NCI-H748 (cell line): ENCODE data around the gene CCR5.
"Not testable (repeated sequence)": the region's sequence is repeated elsewhere in the genome, so short reads cannot be mapped to it uniquely, and the experiment has no call there.

Source experiments
- DNase-seq: peaks from one replicate; lab custom pipeline; 2025; ENCODE audit not compliant: unreplicated experiment; lab: John Stamatoyannopoulos, UW

Gene CCR5

DNA sequence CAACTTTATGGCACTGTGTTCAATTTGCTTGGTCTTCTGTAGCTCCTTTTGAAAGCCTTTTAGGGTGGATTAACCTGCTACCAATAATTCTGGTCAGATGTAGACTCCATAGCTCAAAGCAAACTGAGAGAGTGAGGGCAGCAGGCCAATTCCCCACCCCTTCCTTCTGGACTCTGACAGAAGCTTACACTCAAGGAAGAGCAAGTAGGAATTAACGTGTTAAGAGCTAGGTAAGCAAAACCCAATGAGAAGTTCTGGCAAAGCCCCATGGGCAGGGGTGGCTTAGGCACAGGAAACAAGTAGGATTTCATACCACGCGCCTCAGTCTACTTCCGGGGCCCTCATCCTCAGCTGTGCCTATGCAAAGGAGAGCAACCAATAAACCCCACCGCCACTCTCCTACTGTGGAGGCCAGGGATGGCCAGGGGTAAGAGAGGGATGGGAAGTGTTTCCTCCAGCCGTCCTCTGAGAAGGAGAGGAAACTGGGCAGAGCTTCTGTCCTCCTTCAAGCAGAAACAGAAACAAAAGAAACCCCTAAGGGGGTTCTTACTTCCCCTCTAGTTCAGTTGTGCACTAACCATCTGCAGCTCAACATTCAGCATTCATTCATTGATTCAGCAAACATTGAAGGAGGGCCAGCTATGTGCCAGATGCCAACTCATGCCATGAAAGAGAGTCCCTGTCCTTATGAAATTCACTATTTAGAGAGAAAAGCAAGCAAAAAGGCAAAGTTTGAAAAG, 12.6 kb downstream of the CCR5 start:
- no peak for DNase-seq

DNA sequence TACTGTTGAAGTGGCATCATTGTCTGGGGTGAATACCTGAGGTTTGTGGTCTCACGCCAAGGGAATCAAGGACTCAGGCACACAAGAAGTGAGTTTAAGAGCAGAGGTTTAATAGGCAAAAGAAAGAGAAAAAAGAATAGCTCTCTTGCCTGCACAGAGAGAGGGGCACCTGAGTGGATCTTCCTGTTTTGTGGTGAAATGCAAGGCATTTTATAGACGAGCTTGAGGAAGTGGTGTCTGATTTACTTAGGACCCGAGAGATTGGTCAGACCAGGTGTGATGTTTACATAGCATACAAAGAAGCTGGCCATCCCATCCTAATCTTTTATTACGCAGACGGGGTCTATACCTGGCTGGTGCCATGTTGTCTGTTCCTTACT, 13.2 kb downstream of the CCR5 start:
- DNase-seq = peak; percentile 18

DNA sequence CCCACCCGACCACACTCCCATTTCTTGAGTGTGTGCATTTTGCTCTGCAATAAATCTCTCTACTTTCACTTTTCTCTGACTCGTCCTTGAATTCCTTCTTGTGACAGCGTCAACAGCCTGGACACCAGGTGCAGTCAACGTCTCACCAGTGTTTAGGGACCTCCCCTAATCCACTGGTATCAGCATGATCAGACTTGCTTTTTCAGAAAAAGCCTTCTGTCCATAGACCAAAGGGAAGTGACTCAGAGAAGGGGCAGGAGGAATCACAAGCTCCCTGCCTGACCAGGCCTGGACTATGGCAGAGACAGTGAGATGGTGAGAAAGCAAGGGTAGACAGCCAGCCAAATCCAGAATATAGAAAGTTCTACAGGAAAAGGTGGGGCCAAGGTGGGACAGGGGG, 15.5 kb downstream of the CCR5 start:
- peak; percentile 8 for DNase-seq

DNA sequence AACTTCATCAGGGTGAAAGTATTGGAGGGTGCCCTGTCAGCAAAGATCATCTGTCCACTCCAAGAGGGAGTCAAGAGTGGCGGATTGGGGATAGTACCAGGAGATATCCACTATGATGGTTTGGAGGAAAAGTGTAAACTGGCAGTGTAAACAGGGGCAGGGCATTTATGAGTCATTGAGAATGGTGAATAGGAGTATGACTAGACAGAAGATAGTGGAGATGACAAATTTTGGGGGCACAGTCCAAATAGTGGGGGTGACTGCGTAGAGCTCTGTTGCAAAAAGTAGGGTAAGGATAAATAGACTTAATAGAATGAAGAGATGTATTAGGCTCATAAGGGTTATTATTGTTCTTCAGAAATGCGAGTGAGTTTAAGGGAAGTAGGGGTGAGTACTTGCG, 18.1 kb downstream of the CCR5 start:
- DNase-seq = not testable (repeated sequence)

DNA sequence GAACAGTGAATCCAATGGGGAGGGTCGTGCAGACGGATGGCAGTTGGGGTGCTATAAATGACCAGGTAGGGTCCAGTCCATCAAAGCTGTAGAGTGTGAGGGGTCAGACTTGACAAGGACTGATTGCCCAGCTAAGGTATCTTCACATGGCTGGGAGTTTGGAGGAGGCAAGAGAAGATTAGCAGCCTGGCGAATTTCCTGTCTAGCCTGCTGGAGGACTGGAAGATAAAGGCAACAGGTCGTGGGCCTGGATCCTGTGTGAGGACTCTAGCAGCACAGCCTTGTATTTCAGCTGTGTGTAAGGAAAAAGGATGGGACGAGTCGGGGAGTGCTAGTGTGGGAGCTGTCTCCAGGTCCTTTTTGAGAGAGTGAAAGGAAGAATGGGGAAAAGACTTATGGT, 18.6 kb downstream of the CCR5 start:
- no peak for DNase-seq

DNA sequence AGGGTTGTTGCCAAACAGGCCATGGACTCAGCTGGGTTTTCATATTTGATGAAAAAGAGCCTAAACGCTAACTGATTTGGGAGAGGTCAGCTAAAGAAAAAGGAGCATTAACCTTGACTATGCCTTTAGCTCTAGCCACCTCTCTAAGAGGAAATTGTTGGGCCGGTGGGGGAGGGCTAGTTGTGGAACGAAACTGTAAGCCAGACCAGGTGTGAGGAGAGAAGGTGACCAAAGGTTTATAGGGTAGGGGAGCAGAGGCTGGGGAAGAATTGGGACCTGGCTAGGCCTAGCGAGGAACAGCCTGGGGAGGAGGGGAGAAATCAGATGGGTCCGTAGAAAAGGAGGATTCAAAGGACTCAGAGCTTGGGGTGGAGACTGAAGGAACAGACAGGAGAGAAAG, 20.8 kb downstream of the CCR5 start:
- not testable (repeated sequence) for DNase-seq

DNA sequence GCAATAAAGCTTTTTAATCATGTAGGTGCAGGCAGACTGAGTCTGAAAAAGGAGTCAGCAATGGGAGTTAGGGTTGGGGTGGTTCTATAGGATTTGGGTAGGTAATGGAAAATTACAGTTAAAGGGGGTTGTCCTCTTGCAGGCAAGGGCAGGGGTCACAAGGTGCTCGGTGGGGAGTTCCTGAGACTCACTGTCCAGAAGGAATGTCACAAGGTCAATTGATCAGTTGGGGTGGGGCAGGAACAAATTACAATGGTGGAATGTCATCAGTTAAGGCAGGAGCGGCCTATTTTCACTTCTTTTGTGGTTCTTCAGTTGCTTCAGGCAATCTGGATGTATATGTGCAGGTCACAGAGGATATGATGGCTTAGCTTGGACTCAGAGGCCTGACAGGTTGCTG, 22.3 kb downstream of the CCR5 start:
- DNase-seq = no peak

DNA sequence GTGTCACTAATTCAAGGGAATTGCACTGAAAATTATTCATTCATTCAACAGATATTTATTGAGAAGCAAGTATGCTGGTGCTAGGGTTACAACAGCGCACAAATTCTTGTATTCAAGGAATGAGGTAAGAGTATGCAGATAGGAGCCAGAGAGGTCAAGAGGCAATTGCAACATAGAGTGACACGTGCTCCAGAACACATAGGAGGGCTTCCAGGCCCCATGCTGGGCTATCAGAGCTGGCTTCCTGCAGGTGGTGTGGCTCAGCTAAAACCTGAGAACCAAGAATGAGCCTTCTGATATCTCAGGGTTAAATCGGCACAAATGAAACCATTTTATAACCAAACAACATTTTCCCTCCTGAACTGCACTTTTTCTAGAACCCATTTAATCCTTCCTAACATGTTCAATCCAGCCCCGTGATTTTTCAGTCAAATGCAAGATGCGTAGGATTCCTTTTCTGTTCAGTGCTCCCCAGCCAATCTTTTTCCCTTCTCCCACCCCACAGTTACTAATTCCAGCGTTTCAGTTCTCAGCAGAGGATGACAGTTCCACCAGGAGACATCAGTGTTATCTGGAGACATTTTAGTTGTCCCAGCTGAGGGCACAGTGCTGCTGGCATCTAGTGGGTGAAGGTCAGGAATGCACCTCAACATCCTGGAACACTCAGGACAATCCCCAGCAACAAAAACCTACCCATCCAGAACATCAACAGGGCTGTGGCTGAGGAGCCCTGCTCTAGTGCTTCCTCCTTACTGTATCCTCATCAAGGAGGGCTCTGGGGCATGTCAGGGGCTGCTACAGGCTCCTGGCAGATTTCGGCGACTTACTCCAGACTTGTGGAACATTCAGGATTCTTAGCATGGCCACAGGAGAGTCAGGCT, 23.0 kb downstream of the CCR5 start:
- DNase-seq = no peak

DNA sequence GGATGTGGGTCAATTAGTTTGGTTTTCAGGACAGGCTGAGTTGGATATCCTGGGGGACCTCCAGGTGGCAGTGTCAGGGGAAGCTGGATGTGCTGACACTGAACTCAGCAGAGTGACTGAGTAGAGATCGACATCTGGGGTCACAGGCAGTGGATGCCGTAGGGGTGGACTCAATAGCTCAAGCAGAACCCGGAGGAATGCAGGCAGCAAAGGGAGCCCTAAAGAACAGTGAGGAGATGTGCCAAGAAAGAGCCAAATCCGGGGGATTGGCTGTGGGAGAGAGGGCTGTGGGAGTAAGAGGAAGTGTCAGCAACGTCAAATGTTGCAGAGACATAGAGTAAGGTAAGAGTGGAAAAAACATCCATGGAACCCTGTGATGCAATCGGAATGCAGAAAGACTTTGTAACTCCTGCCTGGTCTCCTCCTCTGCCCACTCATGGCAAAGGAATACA, 24.5 kb downstream of the CCR5 start:
- no peak for DNase-seq

DNA sequence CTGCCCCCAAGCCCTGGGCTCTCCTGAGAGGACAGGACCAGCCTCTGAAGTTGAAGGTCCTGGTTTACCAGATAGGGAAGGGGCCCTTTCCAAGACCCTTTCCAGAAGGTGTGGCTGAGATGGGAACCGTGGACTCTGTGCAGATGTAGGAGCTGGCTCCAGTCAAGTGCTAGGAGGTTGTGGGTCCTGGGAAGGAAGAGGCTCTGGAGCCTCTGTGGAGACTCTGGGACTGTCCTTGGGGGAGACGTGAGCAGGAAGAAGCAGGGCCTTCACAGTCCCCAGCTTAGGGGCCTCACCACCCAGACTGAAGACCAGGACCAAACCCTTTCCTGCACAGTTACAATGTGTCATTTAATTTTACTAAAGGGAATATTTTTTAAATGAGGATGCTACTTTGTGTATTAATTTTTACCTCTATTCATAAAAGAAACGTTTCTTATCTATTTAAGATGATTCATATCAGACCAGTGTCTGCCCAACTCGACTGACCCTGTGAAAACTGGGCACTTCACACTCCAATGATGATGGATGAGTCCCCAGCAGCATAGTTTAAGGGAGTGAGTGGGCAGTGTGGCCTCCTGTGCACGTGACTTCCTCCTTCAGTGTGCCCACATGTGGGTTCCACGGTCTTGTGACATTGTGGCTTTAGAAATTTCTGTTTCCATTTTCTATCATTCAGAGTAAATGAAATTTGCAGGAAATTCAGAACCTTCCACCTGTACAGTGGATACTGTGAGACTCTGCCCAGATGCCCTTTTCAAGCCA, 25.2 kb downstream of the CCR5 start:
- DNase-seq = no peak

DNA sequence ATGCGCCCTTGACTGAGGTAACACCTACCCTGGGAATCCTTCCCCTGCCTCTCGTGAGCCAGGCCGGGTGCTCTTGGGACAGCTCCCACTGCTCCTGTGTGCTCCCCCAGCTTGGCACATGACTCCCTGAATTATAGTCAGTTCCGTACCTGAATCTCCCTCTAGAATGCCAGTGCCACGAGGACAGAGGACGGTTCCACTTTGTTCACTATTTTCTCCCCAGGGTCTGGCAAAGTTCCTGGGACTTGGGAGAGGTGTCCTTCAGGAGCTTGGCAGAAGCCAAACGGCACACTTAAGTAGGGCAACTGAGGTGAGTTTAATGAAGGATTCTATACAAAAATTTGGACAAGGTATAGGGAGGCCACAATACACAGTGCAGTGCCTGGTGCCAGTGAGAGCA, 26.4 kb downstream of the CCR5 start:
- no peak for DNase-seq

DNA sequence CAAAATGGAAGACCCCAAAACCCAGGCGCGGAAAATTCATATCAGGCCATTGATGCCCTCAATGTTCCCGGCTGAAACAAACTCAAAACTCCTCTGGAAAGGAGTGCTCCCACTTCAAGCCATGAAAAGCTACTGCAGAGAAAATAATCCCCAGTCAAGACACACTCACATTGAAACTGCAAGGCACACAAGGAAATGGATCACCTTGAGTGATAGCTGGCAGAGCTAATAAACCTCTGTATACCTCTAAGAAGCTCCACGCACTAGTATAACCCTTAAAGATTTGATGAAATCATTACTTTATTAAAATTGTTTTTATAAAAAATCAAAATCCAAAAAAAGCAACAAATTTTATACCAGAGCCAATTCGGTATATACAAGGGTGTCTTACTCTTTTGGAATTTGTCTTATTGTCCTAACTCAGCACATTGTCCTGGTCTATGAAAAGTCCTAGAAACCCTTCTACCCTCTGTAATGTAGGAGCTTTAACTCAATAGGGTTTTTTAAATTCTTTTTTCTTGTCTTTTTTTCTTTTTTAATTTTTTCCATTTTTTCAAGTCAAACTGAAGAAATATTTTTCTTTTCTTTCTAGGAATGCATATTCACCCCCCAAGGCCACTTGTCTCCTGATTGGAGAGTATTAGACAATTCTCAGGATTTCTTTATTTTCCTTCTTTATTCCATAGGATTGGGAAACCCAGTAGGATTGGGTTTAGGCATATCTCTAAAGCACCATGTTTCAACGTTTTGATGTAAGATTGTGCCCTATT, 27.6 kb downstream of the CCR5 start:
- no peak for DNase-seq

DNA sequence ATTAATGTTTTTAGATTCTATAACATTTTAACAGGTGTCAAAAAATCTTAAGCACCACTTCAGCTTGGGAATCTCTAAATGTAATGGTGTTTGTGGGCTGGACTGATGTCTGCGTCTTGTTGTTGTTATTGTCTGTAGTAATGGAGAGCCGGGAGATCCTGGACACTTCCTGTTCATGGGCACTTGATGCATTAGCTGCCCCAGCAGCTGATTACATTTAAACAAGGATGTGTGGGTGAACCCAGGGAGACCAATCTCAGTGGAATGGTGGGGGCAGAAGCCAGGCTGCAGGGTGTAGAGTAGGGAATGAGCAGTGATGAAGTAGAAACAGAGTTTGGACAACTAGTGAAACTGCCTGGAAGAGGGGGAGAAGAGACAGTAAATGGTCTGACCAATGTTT, 28.4 kb downstream of the CCR5 start:
- no peak for DNase-seq

DNA sequence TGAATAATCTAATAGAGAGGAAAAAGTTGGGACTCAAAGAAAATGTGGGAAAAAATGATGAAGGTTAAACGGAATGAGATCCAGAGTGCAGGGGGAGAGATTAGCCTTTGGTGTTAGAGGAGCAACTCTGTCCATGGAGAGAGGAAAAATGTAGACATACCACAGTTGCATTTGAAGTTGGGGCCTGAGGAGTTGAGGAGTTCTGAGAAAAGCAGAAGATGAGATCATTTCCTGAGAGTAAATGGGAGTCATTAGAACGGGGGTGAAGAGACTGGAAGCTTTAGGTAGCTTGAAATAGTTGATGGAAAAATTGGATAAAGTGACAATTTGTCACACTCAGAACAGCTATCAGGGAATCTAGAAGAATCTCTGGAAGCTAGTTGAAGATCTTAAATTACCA, 28.8 kb downstream of the CCR5 start:
- no peak for DNase-seq

DNA sequence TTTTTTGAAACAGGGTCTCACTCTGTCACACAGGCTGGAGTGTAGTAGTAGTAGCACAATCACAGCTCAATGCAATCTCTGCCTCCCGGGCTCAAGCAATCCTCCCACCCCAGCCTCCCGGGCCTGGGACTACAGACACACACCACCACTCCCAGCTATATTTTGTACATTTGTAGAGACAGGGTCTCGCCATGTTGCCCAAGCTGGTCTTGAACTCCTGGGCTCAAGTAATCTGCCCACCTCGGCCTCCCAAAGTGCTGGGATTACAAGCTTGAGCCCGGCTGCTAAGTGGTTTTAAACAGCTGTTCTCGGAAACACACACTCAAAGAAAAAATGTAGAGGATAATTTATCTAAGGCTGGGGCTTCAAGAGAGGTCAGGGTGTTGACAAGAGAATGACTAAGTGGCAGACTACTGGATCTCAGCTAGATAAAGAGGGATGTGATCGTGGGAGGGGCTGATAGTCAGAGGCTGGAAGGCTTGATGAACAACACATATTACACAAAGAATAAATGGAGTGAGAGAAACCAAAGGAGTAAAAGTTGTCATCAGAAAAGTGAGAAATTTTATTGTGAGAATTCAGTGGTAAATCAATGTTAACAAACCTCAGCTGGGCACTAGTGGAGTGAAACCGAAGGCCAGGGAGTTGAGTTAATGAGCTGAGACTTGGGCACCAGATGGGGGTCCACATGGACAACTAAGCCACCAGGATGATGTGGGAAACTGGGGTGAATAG, 29.4 kb downstream of the CCR5 start:
- no peak for DNase-seq

DNA sequence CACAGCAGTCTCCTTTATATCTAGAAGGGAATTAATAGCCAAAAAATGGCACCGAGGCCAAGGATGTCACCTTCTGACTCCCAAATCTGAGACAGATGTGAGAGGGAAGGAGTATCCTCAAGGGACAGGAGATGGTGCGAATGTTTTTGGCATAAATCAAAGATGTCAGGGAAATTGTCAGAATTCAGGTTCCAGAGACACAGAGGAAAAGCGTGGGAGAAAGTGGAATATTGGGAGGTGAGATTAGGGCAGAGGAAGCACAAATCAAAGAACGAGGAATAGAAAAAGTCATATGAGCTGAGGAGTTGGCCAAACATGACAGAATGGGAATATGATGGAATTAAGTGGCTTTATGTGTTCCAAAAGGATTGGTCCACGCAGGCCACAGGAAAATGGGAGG, 30.1 kb downstream of the CCR5 start:
- no peak for DNase-seq

DNA sequence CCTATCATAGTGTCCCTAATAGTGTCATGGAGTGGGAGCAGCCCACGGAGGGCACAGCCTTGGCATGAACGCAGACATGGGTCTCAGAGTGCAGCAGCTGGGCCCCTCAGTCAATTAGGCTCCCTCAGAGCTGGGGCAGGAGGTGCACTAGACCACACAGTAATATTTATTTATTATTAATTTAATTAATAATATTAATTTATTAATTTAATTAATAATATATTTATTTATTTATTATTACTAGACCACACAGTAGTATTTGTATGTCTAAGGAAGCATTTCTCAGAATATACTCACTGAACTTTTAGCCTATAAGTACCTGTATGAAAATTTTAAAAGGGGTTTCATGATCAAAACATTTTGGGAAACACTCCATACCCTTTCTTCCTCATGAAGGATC, 30.8 kb downstream of the CCR5 start:
- DNase-seq = no peak

DNA sequence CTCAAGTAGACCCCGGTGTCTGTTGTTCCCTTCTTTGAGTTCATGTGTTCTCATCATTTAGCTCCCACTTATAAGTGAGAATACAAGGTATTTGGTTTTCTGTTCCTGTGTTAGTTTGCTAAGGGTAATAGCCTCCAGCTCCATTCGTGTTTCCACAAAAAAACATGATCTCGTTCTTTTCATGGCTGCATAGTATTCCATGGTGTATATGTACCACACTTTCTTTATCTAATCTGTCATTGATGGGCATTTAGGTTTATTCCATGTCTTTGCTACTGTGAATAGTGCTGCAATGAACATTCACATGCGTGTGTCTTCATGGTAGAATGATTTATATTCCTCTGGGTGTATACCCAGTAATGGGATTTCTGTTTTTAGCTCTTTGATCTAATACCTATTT, 32.2 kb downstream of the CCR5 start:
- DNase-seq = not testable (repeated sequence)

DNA sequence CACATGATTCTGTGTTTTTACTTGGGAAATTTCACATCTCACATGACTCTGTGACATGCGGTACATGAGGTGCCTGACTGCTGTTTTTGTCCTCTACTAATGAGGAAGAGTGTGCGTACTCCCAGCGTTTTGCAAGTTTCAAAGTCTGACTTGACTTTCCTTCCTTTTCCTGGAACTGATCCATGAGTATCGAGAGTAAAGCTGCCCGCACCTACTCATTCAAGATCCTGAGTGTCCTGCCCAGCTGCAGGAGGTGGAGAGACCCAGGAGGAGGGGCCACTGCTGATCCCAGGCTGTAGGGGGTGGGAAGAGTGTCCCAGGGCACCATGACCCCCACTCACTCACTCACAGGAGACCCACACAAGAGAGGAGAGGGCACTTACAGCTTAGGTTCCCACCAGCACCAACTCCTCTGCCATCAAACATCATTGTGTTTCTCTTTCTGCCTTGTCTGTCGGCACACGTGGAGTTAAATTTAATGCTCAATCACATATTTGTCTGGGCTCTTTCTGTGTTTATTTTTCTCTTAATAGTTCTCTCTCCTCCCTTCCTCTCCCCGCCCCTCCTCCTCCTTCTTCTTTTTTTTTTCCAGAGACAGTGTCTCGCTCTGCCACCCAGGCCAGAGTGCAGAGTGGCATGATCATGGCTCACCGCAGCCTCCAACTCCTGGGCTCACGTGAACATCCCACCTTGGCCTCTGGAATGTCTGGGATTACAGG, 34.7 kb downstream of the CCR5 start:
- peak; percentile 19 for DNase-seq

DNA sequence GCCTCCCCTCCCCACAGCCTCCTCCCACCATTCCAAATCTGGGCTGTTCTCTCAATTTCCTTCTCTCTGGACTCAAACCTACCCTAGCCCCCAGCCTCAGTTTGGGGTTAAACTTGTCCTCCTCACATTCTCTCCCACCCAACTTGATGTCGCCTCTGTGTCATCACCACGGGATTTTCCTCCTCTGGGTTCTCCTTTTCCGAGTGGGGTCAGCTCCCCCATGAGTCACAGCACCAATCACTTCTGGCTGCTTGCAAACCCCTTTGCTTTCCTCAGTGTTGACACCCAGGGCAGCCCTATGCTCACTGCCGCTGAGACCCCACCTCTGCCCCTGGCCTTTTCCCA, 35.7 kb downstream of the CCR5 start:
- no peak for DNase-seq
